ENCODE measurements around the gene DLL3.

DNA sequence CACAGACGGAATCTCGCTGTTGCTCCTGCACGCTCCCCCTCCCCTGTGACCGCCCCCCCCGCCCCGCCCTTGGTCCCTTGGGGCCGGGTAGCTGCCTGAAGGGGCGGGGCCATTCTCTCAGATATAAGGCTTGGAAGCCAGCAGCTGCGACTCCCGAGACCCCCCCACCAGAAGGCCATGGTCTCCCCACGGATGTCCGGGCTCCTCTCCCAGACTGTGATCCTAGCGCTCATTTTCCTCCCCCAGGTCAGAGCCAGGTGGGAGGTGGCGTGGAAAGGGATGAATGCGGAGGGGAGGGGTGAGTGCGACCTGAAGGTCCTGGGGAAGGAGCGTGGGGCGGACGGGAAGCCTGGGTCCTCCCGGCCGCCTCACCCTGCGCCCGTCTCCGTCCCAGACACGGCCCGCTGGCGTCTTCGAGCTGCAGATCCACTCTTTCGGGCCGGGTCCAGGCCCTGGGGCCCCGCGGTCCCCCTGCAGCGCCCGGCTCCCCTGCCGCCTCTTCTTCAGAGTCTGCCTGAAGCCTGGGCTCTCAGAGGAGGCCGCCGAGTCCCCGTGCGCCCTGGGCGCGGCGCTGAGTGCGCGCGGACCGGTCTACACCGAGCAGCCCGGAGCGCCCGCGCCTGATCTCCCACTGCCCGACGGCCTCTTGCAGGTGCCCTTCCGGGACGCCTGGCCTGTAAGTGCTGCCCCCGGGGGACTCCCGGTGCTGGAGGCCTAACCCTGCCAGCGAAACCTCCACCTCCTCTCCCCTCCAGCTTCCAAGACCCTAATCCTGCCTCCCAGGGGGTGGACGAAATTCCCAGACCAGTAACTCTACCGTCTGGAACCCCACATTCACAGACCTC is at the start of gene DLL3:
- TF ChIP-seq CTCF (IDR thresholded peaks at IDR 0.05; ENCODE audit: poor library complexity) = no peak
- TF ChIP-seq EZH2 (IDR thresholded peaks at IDR 0.05; ENCODE audit: borderline replicate concordance) = peak; percentile 61

All from hepatocyte (in vitro differentiated cells).